HG02981 (cell line): ENCODE results near the gene C1QTNF1.

Experiments used
- ATAC-seq: cut with Tn5 transposase; IDR thresholded peaks from one replicate; pipeline ENCODE4 v1.9.1; 2021; ENCODE audit warnings: mild to moderate bottlenecking, moderate library complexity; ENCODE audit not compliant: unreplicated experiment

Gene C1QTNF1

DNA sequence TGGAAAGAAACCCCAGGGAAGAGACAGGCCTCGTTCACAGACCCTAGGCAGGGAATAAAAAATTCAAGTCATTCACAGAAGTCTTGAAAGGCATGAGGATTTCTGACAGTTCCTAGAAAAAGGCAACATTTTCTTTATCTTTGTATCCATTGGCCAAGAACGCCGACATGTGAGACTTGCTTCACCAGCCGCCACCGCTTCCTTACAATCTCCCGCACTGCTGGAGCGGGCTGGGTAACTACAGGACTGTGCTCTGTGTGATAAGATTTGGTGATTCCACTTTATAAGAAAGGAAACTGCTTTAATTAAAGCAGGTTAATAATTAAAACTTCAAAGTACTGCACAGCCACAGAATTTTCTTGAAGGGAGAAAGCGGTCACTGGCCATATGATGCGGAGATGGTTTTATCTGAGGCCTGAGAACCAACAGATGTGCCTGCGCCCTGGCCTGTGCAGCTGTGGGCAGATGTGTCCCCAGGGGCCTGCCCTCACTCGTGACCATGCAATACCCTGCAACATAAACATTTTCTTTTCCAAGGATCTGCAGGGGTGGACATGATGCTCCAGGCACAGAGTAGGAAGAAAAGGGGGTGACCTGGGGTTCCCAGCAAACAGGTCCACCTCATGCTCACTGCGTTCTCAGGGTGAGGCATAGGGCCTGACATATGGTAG, 31.3 kb upstream of the C1QTNF1 start:
- ATAC-seq = no peak

- ATAC-seq = no peak
These were observed 30.6 kb upstream of the C1QTNF1 start for GRCh38 chr17:78993241-78993956.

GRCh38 chr17:78993981-78994671, 29.8 kb upstream of the C1QTNF1 start:
- no peak for ATAC-seq

DNA sequence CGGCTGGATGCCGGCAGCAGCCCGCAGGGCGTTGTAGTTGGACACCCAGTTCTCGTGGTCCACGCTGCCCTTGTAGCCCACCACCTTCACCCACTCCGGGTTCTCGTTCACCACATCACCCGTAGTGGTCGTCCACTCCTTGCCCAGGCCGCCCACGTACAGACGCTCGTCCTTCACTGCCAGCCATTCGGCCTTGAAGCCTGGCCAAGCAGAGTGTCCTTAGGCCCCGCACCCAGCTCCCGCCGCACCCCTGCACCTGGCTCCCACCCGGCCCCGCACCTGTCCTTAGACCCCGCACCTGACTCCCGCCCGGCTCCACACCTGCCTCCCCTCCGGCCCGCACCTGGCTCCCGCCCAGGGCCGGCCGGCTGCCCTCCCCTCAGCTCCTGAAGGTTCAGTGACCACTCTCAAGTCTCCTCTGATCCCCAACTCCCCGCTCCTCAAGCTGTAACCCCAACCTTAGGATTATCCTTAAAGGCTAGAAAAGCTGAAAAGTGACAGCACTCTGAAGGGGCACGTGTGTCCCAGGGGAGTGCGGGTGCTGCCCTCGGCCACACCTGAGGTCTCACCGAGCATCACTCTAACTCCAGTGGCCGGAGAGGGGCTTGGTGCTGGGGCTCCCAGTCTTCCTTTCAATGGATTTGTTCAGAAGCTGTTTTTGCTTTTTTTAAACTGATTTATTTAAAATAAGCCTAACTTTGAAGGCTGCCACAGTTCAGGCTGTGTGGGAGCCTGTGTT, 28.8 kb upstream of the C1QTNF1 start:
- ATAC-seq = no peak

DNA sequence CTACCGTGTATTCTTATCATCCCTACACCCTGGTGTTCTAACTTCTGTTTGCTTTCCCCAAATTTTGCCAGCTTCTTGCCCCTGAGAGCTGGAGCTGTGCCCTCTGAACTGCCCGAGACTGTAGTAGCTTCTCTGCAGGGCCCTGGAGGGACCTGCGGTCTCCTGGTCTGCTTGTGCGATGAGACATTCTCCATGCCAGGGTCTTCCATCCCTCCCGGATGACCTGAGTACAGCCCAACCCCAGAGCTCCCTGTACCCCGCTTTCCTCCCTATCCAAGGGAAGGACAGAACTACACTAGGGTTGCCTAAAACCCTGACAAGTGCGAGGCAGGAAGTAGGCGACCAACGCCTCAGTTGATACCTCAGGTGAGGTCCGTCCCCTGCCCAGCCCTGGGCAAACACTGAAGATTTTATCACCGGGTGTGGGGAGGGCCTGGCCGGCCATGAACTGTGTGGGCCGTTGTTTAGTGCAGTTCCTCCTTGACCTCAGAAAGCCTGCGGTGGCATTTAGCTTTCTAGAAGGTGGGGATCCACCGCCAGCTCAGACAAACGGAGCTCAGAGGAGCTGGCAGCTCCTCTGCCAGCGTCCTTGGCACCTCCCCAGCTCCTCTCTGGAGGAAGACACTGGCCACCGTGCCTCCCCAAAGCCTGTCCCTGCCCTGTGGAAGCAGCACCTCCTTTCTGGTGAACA, 28.1 kb upstream of the C1QTNF1 start:
- no peak for ATAC-seq

- no peak for ATAC-seq
These were observed 27.2 kb upstream of the C1QTNF1 start for GRCh38 chr17:78996781-78997201.

GRCh38 chr17:78997231-78997741, 26.7 kb upstream of the C1QTNF1 start:
- no peak for ATAC-seq

DNA sequence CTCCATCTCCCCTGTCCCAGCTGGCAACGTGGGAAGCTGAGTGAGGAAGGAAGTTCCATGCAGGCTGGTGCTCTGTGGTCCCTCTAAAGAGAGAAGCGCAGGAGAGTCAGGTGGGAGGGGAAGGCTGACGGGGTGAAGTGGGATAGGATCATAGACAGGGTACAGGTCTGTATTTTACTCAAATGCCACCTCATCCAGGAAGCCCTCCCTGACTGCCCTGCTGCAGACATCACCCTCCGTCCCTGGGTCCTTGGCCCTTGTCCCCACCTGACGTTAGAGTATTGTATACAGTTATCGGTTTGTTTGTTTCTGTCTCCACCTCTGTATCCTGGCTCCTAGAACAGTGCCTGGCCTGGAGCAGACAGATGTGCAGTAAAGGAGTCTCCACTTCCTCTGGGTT, 26.1 kb upstream of the C1QTNF1 start:
- no peak for ATAC-seq

- no peak for ATAC-seq
These were observed 25.5 kb upstream of the C1QTNF1 start for GRCh38 chr17:78998311-78999055.

DNA sequence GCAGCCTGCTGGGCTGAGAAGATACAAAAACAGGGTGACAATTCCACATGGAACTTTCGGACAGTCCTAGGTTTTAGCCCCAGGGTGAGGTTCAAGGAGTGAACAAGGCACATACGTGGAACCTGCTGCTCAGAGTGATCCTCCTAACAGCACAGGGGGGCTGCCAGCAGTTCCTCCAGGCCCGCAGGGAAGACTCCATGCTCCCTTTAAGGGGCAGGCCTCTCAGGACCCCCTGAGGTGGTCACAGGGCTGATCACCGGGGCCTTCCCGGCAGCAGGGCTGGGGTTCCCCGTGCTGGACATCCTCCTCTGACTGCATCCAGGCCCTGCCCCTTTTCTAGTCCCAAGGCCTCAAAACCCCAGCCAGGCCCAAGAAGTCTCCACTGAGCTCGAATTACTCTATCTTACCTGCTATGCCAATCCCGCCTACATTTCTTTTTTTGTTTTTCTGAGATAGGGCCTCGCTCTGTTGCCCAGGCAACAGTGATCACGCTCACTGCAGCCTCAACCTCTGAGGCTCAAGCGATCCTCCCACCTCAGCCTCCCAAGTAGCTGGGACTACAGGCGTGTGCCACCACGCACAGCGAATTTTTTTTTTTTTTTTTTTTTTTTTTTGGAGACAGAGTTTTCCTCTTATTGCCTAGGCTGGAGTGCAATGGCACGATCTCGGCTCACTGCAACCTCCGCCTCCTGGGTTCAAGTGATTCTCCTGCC, 24.8 kb upstream of the C1QTNF1 start:
- no peak for ATAC-seq

DNA sequence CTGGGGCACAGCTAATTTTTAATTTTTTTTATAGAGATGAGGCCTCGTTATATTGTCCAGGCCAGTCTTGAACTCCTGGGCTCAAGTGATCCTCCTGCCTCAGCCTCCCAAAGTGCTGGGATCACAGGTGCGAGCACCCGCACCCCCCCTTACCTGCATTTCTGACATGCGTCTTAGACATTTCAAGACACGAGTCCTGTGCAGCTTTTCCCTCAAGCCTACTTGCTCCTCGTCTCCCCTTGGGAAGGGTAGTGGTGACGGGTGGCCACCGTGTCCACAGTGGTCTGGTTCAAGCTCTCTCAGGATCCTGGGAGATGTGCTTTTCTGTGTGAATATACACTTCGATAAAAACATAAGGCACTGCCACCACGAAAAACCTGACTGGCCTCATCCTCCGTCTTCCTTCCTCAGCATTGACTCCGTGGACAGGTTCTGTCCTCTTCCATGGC, 24.0 kb upstream of the C1QTNF1 start:
- ATAC-seq = no peak

- no peak for ATAC-seq
These were observed 23.4 kb upstream of the C1QTNF1 start for GRCh38 chr17:79000396-79001189.

DNA sequence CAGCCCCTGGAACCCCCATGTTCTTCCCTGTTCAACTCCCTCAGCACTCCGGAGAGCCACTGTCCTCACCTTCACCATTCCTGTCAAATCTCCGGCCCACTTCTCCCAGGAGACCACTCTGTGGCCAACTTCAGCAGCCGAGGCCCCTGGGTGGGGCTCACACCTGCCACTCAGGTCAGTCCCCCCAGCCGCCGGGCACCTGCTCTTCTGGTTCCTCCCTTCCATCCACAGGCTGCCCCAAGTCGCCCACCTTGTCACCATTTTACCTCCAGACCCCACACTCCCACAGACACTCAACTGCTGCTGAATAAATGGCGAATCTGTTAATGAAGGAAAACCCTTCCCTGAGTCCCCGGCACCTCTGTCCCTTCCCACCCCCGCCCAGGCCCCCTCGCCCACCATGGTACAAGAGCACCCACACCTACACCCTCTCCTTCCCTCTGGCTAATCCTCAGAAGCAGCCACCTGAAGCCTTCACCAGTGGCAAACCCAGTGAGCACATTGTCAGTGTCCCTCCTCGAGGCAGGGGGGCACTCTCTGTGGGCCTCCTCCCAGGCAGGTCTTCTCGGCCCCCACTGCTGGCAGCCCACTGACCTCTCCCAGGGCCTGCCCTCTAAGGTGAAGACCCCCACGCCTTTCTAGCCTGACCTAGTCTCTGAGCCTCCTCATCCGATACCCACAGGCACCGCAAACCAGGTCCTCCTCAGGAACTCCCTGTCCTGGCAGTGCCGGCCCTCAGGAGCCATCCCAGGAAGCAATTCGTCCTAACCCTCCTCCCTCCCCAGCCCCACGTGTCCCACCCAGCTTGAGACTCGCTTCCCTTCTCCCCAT, 22.6 kb upstream of the C1QTNF1 start:
- no peak for ATAC-seq

DNA sequence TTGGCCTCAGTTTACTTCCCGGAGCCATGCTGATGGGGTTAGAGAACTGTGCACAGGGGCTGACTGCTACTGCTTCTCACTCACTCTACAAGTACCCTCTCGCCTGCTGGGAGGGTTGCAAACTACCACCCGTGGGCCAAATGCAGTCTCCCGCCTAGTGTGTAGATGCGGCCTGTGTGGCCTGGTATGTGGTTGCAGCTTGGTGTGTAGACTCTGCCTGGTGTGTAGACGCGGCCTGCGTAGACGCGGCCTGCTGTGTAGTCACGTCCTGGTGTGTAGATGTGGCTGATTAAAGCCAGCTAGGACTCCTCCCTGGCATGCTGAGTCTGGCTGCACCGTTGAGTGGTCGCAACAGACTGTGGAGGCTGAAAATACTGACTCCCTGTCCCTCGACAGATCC, 21.7 kb upstream of the C1QTNF1 start:
- no peak for ATAC-seq

DNA sequence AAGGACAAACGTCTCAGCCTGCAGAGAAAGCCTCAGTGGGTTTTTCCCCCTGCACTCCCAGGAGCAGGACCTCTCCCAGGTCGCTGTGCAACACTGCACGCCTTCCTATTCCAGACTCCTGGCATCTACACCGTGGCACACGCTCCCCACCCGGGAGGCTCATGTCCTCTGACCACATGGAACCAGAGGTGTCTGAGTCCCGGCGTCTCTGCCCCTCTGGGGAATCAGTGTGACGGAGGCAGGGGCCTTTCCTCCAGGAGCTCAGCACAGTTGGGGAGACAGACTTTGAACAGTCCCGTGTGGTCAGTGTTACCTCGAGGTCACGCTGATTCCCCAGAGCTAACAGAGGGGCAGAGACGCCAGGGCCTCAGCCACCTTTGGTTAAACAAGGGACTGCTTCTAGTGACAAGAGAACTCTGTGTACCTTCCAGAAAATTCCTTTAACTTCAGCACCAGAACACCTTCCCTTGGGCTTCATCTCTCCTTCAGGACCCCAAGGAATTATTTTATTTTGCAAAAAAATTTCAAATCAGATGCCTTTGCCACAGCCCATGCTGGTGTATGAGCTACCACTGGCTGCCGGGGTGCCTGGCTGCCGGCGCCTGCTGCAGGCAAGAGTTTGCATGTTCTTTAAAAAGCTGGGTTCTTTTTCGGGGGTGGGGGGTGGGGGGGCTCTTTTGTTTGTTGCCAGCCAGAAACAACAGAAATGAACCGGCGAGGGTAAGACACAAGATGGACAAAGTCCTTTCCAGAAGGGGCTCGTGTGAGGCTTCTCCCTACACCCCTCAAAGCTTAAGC, 21.0 kb upstream of the C1QTNF1 start:
- no peak for ATAC-seq

DNA sequence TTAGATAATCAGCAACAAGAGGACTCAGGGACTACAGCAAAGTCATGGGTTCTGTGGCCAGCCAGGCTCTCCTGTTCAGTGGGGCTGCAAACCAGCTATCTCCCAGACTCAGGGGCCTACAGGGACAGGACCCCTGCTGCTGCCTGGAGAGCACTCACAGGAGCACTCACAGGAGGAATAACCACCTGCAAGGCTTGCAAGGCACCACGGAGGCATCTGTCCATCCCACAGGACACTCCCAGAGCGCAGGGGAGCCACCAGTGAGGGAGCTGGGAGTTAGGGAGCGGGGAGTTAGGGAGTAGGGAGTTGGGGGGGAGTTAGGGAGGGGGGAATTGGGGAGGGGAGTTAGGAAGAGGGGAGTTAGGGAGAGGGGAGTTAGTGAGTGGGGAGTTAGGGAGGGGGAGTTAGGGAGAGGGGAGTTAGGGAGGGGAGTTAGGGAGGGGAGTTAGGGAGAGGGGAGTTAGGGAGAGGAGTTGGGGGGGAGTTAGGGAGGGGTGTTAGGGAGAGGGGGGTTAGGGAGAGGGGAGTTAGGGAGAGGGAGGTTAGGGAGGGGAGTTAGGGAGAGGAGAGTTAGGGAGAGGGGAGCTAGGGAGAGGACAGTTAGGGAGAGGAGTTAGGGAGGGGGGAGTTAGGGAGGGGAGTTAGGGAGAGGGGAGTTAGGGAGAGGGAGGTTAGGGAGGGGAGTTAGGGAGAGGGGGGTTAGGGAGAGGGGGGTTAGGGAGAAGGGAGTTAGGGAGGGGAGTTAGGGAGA, 20.1 kb upstream of the C1QTNF1 start:
- ATAC-seq = no peak
